HUDEP-2 (cell line): ENCODE results near the gene NUP133.
"Not testable (repeated sequence)": the region's sequence is repeated elsewhere in the genome, so short reads cannot be mapped to it uniquely, and the experiment has no call there.

Experiments
- DNase-seq, 76 experiments: peaks; one replicate each; lab custom pipeline; 2025; ENCODE audit not compliant: unreplicated experiment in 76 of 76; lab: John Stamatoyannopoulos, UW

The NUP133 gene

DNA sequence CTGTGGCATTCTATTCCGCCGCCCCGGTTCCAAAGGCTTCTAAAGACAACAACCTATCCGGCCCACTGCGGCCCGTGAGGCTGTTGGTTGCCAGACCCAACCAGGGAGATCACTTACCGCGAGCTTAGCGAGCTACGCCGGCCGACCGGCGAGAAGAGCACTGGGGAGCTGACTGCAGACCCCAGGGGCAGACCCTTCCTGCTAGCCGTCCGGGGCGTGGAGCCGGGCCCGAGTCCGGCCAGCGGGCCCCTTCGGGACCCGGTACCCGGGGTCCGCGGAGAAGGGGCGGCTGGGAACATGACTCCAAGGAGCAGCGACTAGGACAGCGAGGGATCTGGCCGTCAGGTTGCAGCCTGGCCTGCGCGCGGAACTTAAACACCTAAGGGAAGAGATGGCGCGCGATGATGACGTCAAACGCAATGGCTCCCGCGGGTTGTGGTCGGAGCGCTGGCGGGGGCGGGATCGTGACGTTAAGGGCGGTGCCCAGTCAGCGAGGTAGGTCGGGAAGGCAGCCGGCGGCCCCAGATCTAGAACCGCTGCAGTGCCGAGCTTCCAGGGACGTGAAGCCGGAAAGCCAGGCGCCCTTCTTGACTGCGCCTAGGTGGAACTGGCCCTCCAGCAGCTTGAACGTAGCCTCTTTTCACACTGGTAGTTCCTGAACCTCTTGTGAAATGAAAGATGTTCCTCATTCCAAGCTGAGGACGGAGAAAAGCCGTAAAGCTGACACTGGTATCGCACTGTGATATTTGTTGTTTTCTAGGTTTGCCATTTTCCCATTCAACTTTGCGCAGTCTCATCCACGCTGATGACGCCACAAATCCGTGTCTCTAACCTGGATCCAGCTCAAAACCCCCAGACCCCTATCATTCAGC, at the start of gene NUP133:
Gene NUP133 (minus strand): TSS at position 391 of the 872 bp plus-strand sequence. CDS start 92 bp downstream, at position 299.
- peak; percentile 26 to 98 (median 92) for DNase-seq

DNA sequence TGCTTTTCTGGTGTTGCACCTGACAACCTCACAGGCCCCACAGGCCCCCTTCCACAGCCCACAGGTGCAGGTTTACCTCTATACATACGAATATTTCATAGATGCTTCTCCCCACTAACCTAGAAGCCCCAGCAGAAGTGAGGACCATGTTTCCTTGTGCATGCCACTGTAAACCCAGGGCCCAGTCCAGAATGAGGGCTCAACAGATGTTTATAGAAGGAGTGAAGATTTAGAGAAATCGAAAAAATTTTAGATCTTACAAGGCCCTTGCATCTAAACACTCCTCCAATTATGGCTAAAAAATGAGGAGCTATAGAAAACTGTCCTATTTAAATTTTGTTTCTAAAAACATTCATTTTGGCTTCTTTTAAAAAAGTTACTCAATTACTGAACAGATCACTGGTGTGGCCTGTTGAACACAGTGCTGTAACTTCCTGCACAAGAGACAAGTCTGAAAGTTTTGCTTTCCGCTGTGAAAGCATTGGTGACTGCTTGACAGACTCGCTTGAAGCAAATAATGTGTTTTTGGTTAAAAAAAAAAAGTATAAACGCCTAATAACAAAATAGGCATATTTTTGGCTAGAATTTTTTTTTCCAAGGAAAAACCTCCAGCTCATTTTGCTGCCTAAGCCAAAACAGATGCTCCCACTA, 49.2 kb upstream of the NUP133 start:
- peak in 5 of 76 experiments; percentile 10 to 58 (median 21) for DNase-seq

- DNase-seq: peak; percentile 11 to 97 (median 89)
These were observed 46.9 kb upstream of the NUP133 start for GRCh38 chr1:229554886-229555621.

DNA sequence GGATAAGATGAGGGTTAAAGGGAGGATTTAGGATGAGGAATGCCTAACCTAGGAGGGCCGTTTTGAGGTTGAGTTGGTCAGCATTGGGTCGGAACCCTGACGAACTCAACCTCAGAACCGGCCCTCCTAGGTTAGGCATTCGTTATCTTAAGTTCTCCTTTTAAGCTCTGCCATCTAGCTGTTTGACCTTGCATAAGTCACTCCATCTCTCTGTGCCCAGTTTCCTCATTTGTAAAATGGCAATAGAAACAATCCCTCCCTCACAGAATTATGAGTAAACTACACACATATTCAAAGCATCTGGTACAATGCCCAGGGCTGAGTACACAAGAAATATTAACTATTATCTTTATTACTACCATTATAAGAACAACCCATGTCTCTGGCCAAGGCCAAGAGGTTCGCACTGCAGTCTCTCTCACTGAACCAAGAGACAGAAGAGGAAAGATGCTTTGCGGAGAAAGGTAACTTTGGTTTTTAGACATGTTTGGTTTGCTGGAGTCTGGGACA, 45.5 kb upstream of the NUP133 start:
- DNase-seq: no peak

DNA sequence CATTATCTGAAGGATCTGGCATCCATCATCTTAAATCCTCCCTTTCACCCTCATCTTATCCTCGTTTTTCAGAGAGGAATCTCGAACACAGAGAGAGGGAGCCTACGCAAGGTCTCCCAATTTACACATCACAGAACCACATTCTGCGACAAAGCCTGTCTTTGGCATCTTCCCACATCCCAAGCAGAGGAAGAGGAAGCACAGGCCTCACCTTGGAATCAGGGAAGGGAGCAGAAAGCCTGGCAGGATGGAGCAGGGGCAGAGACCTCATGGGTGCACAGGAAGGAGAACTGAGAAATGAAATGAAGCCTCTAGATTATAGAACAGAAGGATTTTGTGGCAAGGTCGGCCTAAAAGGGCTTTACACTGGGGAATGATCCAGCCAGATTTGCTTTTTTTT, 44.6 kb upstream of the NUP133 start:
- DNase-seq: no peak

DNA sequence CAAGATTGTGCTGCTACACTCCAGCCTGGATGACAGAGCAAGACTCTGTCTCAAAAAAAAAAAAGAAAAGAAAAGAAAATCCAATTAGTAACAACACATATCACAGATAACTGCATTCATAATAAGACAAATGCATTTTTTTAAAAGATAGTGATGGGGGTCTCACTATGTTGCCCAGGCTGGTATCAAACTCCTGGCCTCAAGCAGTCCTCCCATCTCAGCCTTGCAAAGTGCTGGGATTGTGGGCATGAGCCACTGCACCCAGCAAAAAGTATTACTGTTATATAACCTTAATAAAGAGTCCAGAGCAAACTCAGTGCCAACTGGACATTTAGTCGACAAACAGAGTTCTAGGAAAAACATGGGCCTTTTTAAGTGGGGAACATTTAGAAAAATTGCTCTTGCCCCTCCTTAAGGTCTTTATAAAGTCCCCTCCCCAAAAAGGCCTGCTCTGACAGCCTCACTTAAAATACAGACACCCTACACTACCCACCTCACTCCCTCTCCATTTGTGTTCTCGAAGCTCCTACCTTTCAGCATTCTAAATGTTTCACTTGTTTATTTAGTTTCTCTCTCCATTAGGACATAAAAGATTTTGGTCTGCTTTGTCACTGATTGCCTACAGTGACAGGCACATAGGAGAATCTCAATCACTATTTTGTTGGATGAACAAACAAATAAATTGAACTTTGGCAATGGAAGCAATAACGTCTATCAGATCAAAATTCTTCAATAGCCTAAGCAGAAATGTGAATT, 42.8 kb upstream of the NUP133 start:
- DNase-seq: no peak

DNA sequence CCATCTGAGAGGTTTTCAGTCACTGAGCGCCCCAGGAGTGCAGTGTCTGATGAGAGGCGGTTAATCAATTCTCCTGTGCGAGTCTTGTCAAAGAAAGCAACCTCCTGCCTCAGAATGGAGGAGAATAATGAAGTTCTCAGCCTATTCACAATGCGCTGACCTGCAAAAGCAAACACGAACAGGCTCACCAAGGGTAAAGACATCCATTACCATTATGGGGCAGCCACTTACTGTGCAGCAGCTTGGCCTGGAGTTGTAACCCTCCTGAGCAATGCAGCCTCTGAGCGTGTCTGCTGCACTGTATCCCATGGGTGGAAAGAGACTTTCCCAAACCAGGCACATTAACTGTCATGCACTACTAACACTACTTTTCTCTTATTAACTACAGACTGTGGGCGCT, 39.4 kb upstream of the NUP133 start:
- DNase-seq: no peak

DNA sequence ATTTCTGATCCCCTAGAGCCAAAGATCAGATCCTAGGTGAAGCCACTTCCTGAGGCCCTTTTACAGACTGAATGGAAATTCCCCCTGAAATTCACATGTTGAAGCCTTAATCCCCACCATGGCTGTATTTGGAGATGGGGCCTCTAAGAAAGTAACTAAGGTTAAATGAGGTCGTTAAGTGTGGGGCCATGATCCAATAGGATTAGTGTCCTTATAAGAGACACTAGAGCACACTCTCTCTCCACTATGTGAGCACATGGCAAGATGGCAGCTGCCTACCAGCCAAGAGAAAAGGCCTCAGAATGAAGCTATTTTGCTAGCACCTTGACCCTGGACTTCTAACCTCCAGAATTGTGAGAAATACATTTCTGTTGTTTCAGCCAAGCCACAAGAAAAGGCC, 36.4 kb upstream of the NUP133 start:
- no peak for DNase-seq

GRCh38 chr1:229539863-229540506, 31.8 kb upstream of the NUP133 start:
- no peak for DNase-seq

- DNase-seq: no peak
These were observed 30.8 kb upstream of the NUP133 start for GRCh38 chr1:229538945-229539344.

GRCh38 chr1:229537894-229538293, 29.8 kb upstream of the NUP133 start:
- DNase-seq: peak in 6 of 76 experiments; percentile 5 to 57 (median 23)

DNA sequence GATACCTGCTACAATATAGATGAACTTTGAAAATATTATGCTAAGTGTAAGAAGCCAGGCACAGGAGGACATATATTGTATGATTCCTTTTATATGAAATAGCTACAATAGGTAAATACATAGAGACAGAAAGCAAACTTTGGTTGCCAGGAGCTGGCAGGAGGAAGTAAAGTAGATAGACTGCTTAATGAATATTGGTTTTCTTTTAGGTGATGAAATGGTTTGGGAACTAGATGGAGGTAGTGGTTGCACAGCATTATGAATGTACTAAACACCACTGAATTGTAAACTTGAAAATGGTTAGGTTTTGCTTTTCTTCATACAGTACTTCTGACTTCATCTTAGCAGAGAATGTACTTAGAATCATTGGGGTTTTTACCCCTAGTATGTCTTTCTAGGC, 28.8 kb upstream of the NUP133 start:
- no peak for DNase-seq

- DNase-seq: no peak
These were observed 27.1 kb upstream of the NUP133 start for GRCh38 chr1:229535230-229535629.

GRCh38 chr1:229531326-229531725, 23.2 kb upstream of the NUP133 start:
- no peak for DNase-seq

DNA sequence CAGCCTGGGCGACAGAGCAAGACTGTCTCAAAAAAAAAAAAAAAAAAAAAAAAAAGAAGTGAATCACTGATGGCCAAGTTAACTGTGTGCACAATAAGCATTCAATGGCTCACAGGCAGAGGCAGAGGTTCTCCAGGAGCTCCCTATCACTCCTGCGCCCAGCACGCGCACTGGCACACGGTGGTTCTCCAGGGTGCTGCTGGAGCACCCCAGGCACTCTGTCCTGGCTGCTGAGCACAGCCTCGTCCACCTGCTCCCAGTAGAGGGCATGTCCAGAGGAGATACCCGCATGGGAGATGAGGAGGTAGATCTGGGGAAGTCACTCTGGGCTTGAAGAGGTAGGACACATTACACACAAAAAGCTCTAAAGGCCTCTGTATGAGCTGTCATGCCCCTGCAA, 21.5 kb upstream of the NUP133 start:
- no peak for DNase-seq

DNA sequence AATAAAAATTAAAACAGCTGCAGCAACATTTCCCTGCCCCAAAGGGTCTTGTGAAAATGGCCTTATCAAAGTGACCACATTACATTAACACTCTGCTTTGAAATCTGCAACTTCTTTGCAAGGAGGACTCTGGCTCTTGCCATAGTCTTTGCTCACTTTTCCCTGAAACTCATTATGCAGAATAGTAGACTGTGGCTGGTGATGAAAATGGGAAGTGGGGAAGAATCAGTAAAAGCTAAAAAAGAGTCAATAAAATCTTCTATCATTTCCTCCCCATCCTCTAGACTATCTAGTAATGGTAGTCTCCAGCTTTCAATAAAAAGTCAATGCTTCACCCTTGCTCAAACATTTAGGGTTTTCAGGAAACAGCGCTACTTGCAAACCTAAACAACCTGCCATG, 18.6 kb upstream of the NUP133 start:
- DNase-seq: no peak

GRCh38 chr1:229523052-229523451, 14.9 kb upstream of the NUP133 start:
- DNase-seq: no peak

- peak in 59 of 76 experiments; percentile 8 to 75 (median 42) for DNase-seq
These were observed 6.6 kb upstream of the NUP133 start for GRCh38 chr1:229514578-229515275.

DNA sequence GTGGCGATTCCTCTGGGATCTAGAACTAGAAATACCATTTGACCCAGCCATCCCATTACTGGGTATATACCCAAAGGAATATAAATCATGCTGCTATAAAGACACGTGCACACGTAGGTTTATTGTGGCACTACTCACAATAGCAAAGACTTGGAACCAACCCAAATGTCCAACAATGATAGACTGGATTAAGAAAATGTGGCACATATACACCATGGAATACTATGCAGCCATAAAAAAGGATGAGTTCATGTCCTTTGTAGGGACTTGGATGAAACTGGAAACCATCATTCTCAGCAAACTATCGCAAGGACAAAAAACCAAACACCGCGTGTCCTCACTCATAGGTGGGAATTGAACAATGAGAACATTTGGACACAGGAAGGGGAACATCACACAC, 3.5 kb upstream of the NUP133 start:
- not testable (repeated sequence) for DNase-seq
